ENCODE results near the gene BICRAL. TPM values are rescaled to one million over a fixed set of nuclear protein-coding genes. Genes with fewer than 3 reads are reported as not detected.

BICRAL gene
- total and polyA plus RNA-seq, 2 of the 4 experiments (the other 2 are of a cell fraction), result 4.0 to 6.1 TPM

- Histone ChIP-seq H3K27ac (ENCODE audit: insufficient read depth, low read length) (no peak overlapping the region), H3K4me3 (ENCODE audit: insufficient read depth, low read depth, low read length) (no peak overlapping the region), H2AFZ (replicated peaks; ENCODE audit: low read length, poor library complexity) (no peak overlapping the region), H4K91ac (ENCODE audit: insufficient read depth, low read depth, low read length) (no peak overlapping the region), H3K4me1 (ENCODE audit: control insufficient read depth, insufficient read depth, low read length) (peaks cover 13% of the 10 kb centered on the region), H4K8ac (ENCODE audit: low read depth in 2 of 2, low read length in 2 of 2) (no peak overlapping the region), H4K20me1 (ENCODE audit: insufficient read depth, low read length) (peaks cover 9% of the 10 kb centered on the region), H4K5ac (ENCODE audit: low read depth, low read length) (no peak overlapping the region), H2BK20ac (ENCODE audit: low read depth, low read length) (no peak overlapping the region), H3K9me3 (ENCODE audit: control insufficient read depth, insufficient read depth, low read length) (no peaks in the 10 kb centered on the region), H3K9me1 (ENCODE audit: insufficient read depth, low read length) (peaks cover 10% of the 10 kb centered on the region), H2AK5ac (ENCODE audit: low read depth, low read length) (no peak overlapping the region), H3K23ac (ENCODE audit: low read depth, low read length) (peak overlapping the region; percentile 34; the same call in 1 of the 2 replicates), H2AK9ac (replicated peaks; ENCODE audit: low read depth, low read length, poor library complexity) (no peak overlapping the region), H3K36me3 (ENCODE audit: control insufficient read depth, insufficient read depth, low read length) (peaks cover 3% of the 10 kb centered on the region; the same call in 1 of the 2 replicates), H3K14ac (replicated peaks; ENCODE audit: low read depth, low read length) (no peak overlapping the region), H2BK15ac (ENCODE audit: low read depth, low read length) (no peak overlapping the region), H3K4me2 (ENCODE audit: low read depth, low read length) (no peak overlapping the region; the same call in 1 of the 2 replicates), H3K9ac (ENCODE audit: low read depth, low read length) (no peak overlapping the region), H3K4ac (ENCODE audit: low read depth, low read length) (no peak overlapping the region), H3K56ac (ENCODE audit: extremely low read depth, insufficient read depth, low read length) (no peak overlapping the region), H3K18ac (ENCODE audit: low read depth, low read length) (no peak overlapping the region), H3K27me3 (ENCODE audit: control insufficient read depth, insufficient read depth, low read length) (no peaks in the 10 kb centered on the region), H2BK5ac (ENCODE audit: low read depth, low read length, poor library complexity, severe bottlenecking) (no peak overlapping the region), H3K79me1 (ENCODE audit: low read depth in 1 of 2, low read length in 2 of 2) (peaks cover 27 to 77% of the 10 kb centered on the region in 2 experiments), H2BK120ac (ENCODE audit: low read depth, low read length) (no peak overlapping the region)
- WGBS, 2 experiments (ENCODE audit: extremely low coverage in 2 of 2, insufficient read length in 1 of 2), result 100% methylated on average over 1 of the region's 2 CpGs; no CpG with 5 or more reads in 1 of the 2 experiments
- TF ChIP-seq RFX5 (IDR thresholded peaks at IDR 0.05; ENCODE audit: low read depth, low read length) (no peak), BHLHE40 (IDR thresholded peaks at IDR 0.05; ENCODE audit: low read depth, low read length) (no peak), USF2 (IDR thresholded peaks at IDR 0.05; ENCODE audit: low read depth, low read length) (no peak), POLR2A (IDR thresholded peaks at IDR 0.05; ENCODE audit: low read depth, low read length) (no peak), SMC3 (IDR thresholded peaks at IDR 0.05; ENCODE audit: low read depth, low read length) (no peak), MXI1 (IDR thresholded peaks at IDR 0.05; ENCODE audit: borderline replicate concordance, low read depth, low read length) (no peak), RCOR1 (IDR thresholded peaks at IDR 0.05; ENCODE audit: insufficient replicate concordance, low read length) (no peak), MAFK (IDR thresholded peaks at IDR 0.05; ENCODE audit: low read depth, low read length) (no peak), CTCF (conservative IDR thresholded peaks at IDR 0.05; ENCODE audit: low read depth, low read length) (no peak), ELK1 (IDR thresholded peaks at IDR 0.05; ENCODE audit: borderline replicate concordance, low read depth, low read length) (no peak)
- DNase-seq (no peak), ATAC-seq (ENCODE audit: low read depth) (no peak)
- intact Hi-C loops (cut with micrococcal nuclease) (no loop called here), in situ Hi-C loops (cut with MboI; ENCODE audit: low sequenced_read_pairs) (no loop called here), dilution Hi-C loops (cut with HindIII; ENCODE audit: low sequenced_read_pairs, unreplicated experiment) (no loop called here)
- POLR2A ChIA-PET (ENCODE audit: unreplicated experiment), result interaction anchor here (0.6 to 0.7 kb wide), 2 partner anchors 11 to 123 kb away, joined by 4 to 5 read pairs; no protein-coding TSS in a partner anchor
- no TSS peak for BruUV-seq (replicated peaks)
- CTCF ChIA-PET, result interaction anchor here (0.6 kb wide), 1 partner anchor 97 kb away, joined by 7 read pairs; no protein-coding TSS in a partner anchor
These were observed 5.2 kb downstream of the BICRAL start for GRCh38 chr6:42787063-42787472.
